GM12872 (cell line): Measurements from ENCODE around the gene POLR2B.

ENCODE experiments used
- TF ChIP-seq, protein P1 (sequence below): IDR thresholded peaks from 3 replicates; pipeline ENCODE4 v1.5.1; 2011; ENCODE audit warnings: low read depth, mild to moderate bottlenecking, low read length, moderate library complexity; ENCODE audit not compliant: insufficient read depth

POLR2B gene

DNA sequence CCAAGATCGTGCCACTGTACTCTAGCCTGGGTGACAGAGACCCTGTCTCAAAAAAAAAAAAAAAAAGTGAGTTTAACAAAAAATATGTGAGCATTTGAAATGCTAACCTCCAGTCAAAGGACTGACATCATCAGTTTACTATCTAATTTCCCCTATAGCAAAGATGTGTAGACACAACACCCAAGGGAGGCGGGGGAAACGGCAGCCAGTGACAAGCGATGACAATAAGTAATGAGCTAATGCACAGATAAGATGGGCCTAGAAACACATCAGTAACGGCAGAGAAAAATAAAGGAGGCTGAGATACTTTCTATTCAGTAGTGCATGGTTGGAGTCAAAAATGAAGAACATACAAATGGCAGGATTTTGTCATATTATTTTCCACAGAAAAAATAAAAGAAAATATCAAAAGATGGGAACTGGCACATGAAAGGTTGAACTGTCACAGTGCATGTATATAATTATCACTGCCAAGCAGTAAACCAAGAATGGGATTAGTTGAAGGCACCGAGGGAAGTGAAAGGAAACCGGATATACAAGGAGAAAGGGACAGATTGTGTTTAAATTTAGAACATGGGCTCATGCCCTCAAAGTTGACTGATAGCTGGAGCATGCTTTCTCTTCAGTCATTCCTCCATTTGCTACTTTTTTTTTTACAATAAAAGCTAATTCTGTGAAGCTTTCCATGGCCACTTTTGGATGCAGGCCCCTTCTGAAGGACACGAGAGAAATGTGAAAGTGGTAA lies 89.7 kb downstream of the POLR2B start:
- TF ChIP-seq, protein P1, sequence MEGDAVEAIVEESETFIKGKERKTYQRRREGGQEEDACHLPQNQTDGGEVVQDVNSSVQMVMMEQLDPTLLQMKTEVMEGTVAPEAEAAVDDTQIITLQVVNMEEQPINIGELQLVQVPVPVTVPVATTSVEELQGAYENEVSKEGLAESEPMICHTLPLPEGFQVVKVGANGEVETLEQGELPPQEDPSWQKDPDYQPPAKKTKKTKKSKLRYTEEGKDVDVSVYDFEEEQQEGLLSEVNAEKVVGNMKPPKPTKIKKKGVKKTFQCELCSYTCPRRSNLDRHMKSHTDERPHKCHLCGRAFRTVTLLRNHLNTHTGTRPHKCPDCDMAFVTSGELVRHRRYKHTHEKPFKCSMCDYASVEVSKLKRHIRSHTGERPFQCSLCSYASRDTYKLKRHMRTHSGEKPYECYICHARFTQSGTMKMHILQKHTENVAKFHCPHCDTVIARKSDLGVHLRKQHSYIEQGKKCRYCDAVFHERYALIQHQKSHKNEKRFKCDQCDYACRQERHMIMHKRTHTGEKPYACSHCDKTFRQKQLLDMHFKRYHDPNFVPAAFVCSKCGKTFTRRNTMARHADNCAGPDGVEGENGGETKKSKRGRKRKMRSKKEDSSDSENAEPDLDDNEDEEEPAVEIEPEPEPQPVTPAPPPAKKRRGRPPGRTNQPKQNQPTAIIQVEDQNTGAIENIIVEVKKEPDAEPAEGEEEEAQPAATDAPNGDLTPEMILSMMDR: no peak

GRCh38 chr4:57070461-57070860 lies 91.8 kb downstream of the POLR2B start:
- TF ChIP-seq, protein P1: no peak

GRCh38 chr4:57071326-57071725 lies 92.6 kb downstream of the POLR2B start:
- TF ChIP-seq, protein P1: no peak

DNA sequence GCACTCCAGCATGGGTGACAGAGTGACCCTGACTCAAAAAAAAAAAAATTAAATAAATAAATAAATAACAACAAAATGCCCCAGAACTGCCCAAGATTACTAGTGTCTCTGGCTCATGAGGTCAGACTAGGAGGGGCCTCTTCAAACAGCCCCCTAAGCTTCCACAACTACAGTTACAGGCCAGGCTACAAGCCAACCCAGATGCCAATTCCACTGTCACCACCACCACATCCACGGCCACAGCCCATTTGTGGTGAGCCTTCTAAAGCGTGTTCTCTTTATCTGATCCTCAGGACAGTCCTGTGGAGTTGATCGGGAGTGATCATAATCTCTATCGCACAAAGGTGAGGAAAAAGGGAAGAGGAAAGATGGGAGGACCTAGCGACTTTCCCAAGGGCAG lies 94.9 kb downstream of the POLR2B start:
- TF ChIP-seq, protein P1: no peak

GRCh38 chr4:57074744-57075143 lies 96.0 kb downstream of the POLR2B start:
- TF ChIP-seq, protein P1: no peak

DNA sequence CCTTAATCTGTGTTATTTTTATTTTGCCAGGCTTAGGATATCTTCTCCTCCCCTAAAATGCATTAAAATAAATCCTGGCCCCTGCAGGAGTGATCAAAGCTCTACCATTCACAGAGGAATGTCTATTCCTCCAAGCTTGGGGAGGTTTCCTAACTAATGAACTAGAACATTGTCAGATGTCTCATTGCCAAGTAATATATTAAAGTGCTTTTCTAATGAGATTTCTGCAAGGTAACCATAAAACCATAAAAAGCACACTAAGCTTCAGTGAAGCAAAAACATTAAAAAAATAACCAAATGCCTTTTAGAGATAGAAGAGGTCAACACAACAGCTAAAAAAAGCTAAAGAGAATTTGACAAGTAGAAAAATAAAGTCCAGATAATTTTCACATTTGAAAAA lies 96.7 kb downstream of the POLR2B start:
- TF ChIP-seq, protein P1: no peak

DNA sequence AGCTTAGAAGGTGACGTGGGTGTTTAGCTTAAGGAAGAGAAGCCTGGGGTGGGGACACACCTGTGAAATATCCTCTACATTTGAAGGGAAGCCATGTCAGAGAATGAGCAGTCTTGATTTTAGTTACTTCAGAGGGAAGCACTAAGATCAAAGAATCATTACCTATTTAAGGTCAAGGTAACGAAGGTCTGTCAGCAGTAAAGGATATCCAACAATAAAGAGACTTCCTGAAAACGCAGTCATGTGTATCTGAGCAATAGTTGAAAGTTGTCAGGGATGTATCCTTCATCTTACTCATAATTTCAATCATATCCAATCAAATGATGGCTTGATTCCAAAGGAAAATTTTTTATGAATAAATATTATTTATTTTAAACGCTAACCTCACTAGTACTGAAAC lies 98.0 kb downstream of the POLR2B start:
- TF ChIP-seq, protein P1: no peak
